GM18951 (cell line): ENCODE measurements around the gene GPX4.
A peak's percentile ranks its signal among the peaks of the same experiment; 100 is the strongest.
"Not testable (repeated sequence)": the region's sequence is repeated elsewhere in the genome, so short reads cannot be mapped to it uniquely, and the experiment has no call there.

Experiments
- POLR2A ChIP-seq: IDR thresholded peaks from 4 replicates; pipeline ENCODE4 v1.6.1; 2011; ENCODE audit warnings: mild to moderate bottlenecking; ENCODE audit not compliant: insufficient read length, insufficient read depth; ENCODE audit errors: extremely low read depth
- in situ Hi-C: fragments of 300-500 bp; cut with MboI; formaldehyde crosslinking; loops from one replicate; pipeline ENCODE4 v1.12.0; 2022; ENCODE audit warnings: low sequenced_read_pairs, mixed read lengths, inconsistent platforms; ENCODE audit not compliant: unreplicated experiment

The GPX4 gene

DNA sequence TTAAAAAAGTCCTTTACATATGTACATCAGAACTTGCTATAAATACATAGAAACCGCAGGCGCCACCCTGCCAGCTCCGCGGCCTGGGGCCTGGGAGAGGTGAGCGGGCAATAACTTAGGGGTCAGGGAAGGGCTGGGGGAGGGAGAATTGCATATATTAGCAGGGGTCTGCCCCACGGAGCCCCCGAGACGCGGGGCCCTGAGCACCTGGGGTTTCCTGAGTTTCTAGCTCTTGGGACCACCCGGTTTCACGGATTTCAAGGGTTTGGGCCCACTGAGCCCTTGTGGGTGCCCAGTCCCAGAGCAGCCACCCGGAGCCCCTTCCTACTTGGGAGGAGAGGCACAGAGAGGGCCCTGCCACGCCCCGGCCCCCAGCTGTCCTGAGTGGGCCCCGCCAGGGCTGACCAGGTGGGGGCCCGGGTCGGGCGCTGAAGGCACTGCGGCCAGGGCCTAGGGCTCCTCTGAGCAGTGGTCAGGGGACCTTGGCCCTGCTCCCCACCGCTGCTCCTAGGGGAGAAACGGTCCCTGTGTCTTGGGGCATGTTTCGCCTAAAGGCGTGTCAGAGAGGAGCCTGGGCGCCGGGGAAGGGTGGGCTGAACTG lies 4.0 kb downstream of the GPX4 start:
- in situ Hi-C loops: loop anchor here (5.0 kb wide), 1 partner anchor 85 kb away; no protein-coding TSS in a partner anchor

DNA sequence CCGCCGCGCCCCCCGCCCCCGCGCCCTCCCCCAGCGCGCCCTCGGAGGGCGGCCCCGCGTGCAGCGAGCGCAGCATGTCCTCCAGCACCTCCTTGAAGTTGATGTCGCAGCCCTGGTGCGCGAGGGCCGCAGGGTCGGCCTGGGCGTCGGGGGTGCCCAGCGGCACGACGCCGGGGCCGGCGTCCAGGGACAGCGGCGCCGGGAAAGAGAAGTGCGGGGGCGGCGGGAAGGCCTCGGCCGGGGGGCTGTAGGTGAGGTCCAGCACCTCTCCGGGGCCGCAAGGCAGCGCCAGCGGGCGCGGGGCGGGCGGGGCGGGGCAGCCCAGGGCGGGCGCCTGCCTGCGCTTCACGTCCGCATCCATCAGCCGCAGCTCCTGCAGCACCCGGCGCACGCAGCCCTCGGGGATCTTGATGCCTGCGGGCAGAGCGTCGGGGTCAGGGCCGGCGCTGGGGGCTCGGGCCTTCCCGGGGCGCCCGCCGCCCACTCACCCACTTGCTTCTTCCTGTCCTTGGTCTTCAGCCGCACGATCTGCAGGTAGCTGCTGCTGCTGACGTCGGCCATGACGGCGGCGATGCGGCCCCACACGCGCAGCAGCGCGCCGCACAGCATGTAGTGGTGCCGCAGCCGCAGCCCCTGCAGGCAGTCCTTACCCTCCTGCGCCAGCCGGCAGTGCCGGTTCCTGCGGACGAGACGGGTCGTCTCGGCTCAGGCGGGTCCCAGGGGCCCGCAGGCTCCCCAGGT lies 4.7 kb downstream of the GPX4 start:
- in situ Hi-C loops: loop anchor here (5.0 kb wide), 1 partner anchor 84 kb away; no protein-coding TSS in a partner anchor
- peak; percentile 21 for TF ChIP-seq POLR2A

More for the DNA sequence above, 4.0 kb downstream of the GPX4 start:
- no peak for TF ChIP-seq POLR2A

DNA sequence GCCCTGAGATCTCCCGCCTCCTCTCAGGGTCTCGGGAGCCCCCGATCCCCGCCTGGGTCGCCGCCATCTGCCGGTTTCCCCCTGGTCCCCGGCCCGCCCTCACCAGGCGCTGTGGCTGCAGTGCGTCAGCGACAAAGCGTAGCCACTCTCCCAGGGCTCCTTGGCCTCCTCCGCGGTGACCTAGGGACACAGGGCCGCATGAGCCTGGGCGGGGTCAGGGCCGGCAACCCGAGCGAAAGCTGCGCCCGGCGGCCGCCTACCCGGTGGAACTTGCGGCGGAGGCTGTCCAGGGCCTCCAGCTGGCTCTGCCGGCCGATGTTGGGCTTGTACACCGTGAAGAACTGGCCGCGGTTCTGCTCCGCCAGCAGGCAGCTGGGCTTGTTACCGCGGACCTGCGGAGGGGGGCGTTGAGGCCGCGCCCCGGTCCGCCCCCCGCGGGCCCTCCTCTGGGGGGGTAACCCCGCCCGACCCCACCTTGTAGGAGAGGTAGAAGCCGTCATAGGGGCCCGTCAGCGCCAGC lies 5.3 kb downstream of the GPX4 start:
- in situ Hi-C loops: loop anchor here (5.0 kb wide), 1 partner anchor 83 kb away; no protein-coding TSS in a partner anchor
- TF ChIP-seq POLR2A: no peak

DNA sequence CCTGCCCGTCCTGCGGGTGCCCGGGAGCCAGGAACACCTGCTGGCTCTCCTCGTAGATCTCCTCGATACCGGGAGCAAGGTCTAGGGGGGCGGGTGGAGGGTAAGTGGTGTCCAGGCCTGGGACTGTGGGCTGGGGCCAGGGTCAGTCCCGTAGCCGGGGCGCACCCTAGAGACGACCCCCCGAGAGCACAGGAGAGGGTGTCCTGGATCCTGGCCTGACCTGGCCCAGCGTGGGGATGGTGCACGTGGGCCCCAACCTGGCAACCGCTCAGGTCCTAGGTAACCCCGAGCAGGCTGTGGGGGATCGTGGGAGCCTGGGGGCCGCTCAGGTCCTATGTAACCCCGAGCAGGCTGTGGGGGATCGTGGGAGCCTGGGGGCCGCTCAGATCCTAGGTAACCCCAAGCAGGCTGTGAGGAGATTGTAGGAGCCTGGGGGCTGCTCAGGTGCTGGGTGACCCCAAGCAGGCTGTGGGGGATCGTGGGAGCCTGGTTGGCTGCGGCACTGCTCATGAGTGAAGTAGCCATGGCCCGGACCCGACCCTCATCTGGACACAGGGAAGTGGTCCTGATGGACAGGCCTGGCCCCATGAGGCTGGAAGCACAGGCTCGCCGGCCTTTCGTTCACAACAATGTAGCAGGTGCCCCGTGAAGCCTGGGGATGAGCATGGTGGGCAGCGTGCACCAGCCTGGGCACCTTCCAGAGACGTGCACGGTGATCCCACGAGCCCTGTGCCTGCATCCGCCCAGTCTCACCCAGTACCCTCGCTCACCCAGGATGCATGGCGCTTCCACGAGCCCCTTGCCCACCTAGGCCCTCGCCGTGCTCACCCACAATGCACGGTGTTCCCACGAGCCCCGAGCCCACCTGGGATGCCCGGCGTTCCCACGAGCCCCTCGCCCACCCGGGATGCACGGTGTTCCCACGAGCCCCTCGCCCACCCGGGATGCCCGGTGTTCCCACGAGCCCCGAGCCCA lies 6.2 kb downstream of the GPX4 start:
- in situ Hi-C loops: loop anchor here (5.0 kb wide), 1 partner anchor 82 kb away; no protein-coding TSS in a partner anchor
- TF ChIP-seq POLR2A: no peak

DNA sequence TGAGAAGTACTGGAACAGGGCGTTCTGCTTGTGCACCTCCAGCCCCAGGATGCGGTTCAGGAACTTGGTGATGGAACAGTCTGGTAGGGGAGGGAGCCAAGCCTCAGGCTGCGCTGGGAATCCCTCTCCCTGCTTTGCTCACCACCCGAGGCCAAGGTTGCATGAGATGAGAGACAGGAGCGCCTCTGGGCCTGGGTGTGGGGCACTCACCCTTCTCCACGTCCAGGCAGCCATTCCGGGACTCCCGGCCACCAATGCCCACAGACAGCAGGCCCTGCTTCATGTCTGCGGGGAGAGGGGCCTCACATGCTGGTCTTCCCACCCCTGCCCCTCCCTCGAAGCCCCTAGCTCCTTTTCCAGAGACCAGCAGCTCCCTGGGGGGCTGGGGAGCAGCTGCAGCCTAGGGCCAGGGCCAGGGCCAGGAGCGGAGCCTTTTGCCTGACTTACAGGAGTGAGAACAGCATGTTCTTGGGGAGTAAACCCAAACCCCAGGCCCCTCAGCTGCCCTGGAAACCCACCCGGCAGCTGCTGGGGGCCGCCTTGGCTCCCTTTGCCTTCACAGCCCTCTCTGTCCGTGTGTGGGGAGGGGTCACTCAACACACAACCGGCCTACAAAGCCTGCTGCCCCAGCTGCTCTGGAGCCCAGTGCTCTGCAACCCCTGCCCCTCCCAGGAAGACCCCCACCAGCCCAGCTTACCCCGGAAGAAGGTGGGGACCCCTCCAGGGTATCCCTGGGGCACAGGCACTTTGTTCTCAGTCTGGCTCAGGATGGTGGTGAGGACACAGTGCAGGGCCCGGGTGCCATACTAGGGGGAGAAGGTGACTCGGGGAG lies 7.2 kb downstream of the GPX4 start:
- no peak for TF ChIP-seq POLR2A
- in situ Hi-C loops: no loop called here

DNA sequence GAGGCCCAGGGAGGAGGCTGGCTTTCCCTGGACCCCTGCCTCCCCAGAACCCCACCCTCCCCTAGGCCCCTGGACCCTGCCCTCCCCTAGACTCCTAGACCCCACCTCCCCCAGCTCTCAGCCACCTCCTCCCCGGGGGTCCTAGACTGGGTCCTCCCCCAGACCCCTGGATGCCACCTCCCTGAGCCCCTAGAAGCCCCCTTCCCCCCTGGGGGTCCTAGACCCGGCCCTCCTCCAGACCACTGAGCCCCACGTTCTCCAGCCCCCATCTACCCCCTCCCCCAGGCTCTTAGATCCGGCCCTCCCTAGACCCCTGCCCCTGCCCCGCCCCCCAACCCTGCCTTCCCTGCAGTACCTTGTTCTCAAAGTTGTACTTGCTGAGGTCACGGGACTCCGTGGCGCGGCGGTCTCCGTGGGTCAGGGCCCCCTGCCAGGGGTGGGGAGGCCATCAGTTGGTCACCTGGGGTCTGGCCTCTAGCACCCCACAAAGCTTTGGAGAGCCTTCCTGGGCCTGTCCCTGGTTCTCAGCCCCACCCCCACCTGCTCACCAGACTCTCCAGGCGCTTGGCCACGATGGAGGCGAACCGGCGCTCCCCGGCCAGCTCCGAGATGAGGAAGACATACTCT lies 8.0 kb downstream of the GPX4 start:
- no peak for TF ChIP-seq POLR2A
- in situ Hi-C loops: no loop called here

DNA sequence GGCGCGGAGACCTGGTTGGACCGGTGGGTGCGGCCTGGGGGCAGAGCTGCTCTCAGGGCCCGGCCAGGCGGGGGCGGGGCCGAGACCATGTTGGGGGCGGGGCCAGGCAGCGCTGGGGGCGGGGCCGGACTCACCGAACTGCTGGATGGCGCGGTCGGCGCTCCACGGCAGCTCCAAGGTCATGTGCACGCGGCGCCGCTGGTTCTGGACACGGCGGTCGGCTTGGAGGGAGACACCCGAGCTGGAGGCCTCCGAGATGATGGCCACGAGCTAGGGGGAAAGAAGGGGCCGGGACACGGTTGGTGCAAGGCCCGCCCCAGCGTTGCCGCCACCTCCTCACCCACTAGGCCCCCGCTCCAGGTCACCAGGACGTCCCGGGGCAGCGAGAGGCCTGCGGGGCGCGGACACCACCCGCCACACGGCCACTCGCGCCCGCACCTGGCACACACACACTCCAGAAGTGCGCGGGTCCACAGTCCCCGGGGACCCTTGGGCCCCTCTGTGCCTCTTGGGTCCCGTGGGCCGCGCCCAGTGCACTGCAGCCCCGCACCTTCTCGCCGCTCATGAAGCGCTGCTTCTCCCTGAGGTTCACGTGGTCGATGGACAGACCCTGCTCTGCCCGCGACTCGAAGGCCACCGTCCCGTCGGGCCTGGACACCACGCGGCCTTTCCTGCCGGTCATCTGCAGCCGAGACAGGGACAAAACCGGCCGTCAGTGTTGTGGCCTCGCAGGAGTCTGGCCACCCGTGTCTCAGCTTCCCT lies 8.7 kb downstream of the GPX4 start:
- in situ Hi-C loops: no loop called here
- TF ChIP-seq POLR2A: no peak

DNA sequence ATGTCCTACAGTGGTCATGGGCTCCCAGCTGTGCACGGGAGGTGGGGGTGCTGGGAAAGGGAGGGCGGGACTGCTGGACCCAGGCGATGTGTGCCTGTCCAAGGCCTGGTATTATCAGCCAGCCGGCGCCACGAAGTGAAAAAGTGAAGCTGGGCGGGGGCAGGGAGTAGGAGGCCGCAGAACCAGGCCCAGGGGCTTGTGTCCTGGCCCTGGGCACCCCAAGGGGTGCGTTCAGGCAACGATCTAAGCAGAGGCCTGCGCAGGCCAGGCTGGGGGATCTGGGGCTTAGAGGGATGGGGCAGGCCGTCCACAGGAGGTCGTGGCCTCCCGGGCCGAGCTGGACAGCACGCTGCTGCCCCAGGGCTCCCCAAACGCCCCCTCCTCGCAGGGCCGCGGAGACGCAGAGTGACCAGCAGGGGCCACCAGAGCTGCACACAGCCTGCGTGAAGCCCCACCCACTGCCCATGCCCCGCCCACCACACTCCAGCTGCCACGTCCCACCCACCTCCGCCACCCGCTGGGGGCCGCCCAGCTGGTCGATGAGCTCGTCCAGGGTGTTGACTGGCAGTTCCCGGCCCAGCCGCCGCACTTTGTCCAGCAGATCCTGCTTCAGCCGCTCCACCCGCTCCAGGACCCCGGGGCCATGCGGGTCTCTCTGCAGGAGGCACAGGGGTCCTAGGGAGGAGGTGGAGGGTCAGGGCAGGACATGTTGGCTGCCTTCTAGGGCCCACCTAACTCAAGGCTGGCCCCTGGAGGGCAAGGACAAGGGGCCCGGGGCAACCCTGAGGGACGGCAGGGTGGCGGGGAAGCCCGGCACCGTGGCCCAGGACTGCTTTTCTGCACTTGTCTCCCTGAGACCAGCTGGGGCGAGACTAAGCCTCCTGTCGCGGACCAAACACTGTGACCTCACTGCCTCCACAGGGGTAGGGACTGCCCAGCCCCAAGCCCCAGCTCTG lies 9.5 kb downstream of the GPX4 start:
- in situ Hi-C loops: no loop called here
- TF ChIP-seq POLR2A: no peak

DNA sequence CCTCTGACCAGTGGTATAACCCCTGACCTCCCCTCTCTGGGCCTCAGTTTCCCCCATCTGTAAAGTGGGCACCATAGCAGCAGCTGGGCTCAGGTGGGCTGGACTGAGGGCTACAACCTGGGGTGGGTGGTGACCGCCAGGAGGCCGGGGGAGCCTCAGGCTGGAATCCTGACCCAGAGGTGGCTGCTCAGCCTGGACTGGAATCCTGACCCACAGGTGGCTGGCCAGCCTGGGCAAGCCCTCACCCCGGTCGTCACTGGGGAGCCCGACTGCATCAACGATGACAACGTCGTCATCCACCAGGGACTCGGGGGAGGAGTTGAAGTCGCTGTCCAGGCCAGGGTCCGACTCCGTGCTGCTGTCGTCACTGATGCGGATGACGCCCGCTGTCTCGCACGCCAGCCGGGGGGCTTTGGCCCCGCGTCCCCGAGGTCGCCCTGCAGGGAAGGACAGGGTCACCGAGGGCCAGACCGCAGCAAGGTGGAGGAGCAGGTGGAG lies 10.2 kb downstream of the GPX4 start:
- no peak for TF ChIP-seq POLR2A

DNA sequence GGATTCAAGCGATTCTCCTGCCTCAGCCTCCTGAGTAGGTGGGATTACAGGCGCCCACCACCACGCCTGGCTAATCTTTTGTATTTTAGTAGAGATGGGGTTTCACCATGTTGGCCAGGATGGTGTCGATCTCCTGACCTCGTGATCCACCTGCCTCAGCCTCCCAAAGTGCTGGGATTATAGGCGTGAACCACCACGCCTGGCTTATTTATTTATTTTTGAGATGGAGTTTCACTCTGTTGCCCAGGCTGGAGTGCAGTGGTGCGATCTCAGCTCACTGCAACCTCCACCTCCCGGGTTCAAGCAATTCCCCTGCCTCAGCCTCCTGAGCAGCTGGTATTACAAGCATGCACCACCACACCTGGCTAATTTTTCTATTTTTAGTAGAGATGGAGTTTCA lies 10.9 kb downstream of the GPX4 start:
- in situ Hi-C loops: not testable (repeated sequence)

More for the DNA sequence above, 10.2 kb downstream of the GPX4 start:
- in situ Hi-C loops: no loop called here
